NT2/D1 (cell line): ENCODE results near the gene KRT222.

ENCODE experiments used
- SUZ12 ChIP-seq: IDR thresholded peaks from 2 replicates; pipeline ENCODE4 v1.6.1; 2011; ENCODE audit not compliant: insufficient read length, insufficient read depth; ENCODE audit errors: extremely low read depth
- YY1 ChIP-seq: IDR thresholded peaks from 2 replicates; pipeline ENCODE4 v1.6.1; 2011; ENCODE audit not compliant: insufficient read length, insufficient read depth
- ZNF274 ChIP-seq: IDR thresholded peaks from 2 replicates; pipeline ENCODE4 v1.6.1; 2011; ENCODE audit warnings: mild to moderate bottlenecking, low read depth, low read length

DNA sequence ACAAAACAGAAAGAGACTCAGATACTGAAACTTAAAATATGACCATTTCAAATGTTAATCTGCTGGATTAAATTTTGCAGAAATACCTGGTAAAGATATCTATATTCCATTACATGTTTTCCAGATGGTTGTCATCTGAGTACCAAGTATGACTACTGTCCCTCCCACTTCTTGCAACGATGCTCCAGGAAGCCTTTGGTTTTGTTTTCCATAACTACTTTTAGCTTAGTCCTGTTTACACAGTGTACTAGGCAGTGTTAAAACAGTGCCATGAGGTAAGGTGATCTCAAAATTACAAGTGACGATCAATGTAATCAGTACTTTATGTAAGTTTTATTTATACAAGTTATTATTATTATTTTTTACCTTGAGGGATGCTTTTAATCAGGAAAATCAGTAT is 35.1 kb downstream of the KRT222 start:
- TF ChIP-seq ZNF274, result no peak
- TF ChIP-seq YY1, result no peak
- no peak for TF ChIP-seq SUZ12
